HG03135 (cell line): Measurements from ENCODE around the gene MTURN.
"Not testable (repeated sequence)": the region's sequence is repeated elsewhere in the genome, so short reads cannot be mapped to it uniquely, and the experiment has no call there.

ENCODE experiments used
- ATAC-seq: cut with Tn5 transposase; IDR thresholded peaks from one replicate; pipeline ENCODE4 v1.9.1; 2021; ENCODE audit warnings: mild to moderate bottlenecking, moderate library complexity; ENCODE audit not compliant: unreplicated experiment

MTURN gene

GRCh38 chr7:30134611-30135300 lies at the start of gene MTURN:
TSS of gene MTURN (plus strand) at chr7:30134986. CDS start at chr7:30135137, 151 bp downstream.
- peak; percentile 77 for ATAC-seq

GRCh38 chr7:30086529-30086928 lies 48.3 kb upstream of the MTURN start:
- ATAC-seq: no peak

- no peak for ATAC-seq
Observed at GRCh38 chr7:30087371-30087770, 47.4 kb upstream of the MTURN start.

GRCh38 chr7:30088362-30088761 lies 46.4 kb upstream of the MTURN start:
- no peak for ATAC-seq

- no peak for ATAC-seq
Observed at GRCh38 chr7:30090111-30090510, 44.7 kb upstream of the MTURN start.

- no peak for ATAC-seq
Observed at GRCh38 chr7:30091491-30091912, 43.3 kb upstream of the MTURN start.

GRCh38 chr7:30091987-30092386 lies 42.8 kb upstream of the MTURN start:
- no peak for ATAC-seq

- ATAC-seq: no peak
Observed at GRCh38 chr7:30093420-30093952, 41.3 kb upstream of the MTURN start.

GRCh38 chr7:30098599-30098998 lies 36.2 kb upstream of the MTURN start:
- ATAC-seq: not testable (repeated sequence)

- no peak for ATAC-seq
Observed at GRCh38 chr7:30102281-30102680, 32.5 kb upstream of the MTURN start.

- no peak for ATAC-seq
Observed at GRCh38 chr7:30104157-30104556, 30.6 kb upstream of the MTURN start.

GRCh38 chr7:30112103-30112713 lies 22.6 kb upstream of the MTURN start:
- ATAC-seq: no peak

GRCh38 chr7:30113144-30113543 lies 21.6 kb upstream of the MTURN start:
- no peak for ATAC-seq

- ATAC-seq: no peak
Observed at GRCh38 chr7:30114536-30115238, 20.1 kb upstream of the MTURN start.

GRCh38 chr7:30115709-30116297 lies 19.0 kb upstream of the MTURN start:
- ATAC-seq: no peak

- no peak for ATAC-seq
Observed at GRCh38 chr7:30116771-30117170, 18.0 kb upstream of the MTURN start.

GRCh38 chr7:30117896-30118295 lies 16.9 kb upstream of the MTURN start:
- ATAC-seq: no peak

GRCh38 chr7:30119890-30120577 lies 14.8 kb upstream of the MTURN start:
- ATAC-seq: no peak

GRCh38 chr7:30133736-30134610 lies 813 bp upstream of the MTURN start:
- ATAC-seq: no peak
